Ovary (tissue), 3 donors: Measurements from ENCODE around the gene XAGE2.

ENCODE experiments used
- POLR2A ChIP-seq: fragments of 450-650 bp; IDR thresholded peaks from one replicate; pipeline ENCODE4 v1.6.1; 2017; ENCODE audit warnings: antibody characterized with exemption, mild to moderate bottlenecking, moderate library complexity
- TF ChIP-seq, protein P1 (sequence below), 3 donors: fragments of 450-650 bp in 2 of 3; fragments of 200-600 bp in 1 of 3; IDR thresholded peaks; one replicate each; pipeline versions ENCODE4 v1.5.1 to v1.8.0; 2016 to 2022; ENCODE audit warnings: antibody characterized with exemption in 3 of 3, mild to moderate bottlenecking in 1 of 3
- donor health status: DM: no; HTN: no; CAD: no.

DNA sequence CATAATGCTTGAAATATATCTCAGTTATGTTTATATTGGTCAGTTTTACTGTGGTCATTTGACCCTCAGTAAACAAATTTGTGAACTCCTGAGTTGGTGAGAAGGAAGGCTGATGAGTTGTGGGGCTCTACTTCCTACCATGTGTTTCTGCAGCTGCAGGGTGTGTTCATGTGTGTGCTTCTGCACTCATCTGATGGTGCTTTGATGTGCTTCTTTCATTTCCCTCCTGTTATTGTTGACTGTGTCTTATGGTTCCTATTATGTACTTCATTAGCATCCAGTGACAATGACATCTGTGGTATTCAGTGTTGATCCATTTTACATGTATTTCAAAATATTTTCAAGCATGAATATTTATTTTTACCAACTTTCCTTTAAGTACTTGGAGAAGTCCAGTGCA lies 46.5 kb downstream of the XAGE2 start:
- TF ChIP-seq, protein P1, sequence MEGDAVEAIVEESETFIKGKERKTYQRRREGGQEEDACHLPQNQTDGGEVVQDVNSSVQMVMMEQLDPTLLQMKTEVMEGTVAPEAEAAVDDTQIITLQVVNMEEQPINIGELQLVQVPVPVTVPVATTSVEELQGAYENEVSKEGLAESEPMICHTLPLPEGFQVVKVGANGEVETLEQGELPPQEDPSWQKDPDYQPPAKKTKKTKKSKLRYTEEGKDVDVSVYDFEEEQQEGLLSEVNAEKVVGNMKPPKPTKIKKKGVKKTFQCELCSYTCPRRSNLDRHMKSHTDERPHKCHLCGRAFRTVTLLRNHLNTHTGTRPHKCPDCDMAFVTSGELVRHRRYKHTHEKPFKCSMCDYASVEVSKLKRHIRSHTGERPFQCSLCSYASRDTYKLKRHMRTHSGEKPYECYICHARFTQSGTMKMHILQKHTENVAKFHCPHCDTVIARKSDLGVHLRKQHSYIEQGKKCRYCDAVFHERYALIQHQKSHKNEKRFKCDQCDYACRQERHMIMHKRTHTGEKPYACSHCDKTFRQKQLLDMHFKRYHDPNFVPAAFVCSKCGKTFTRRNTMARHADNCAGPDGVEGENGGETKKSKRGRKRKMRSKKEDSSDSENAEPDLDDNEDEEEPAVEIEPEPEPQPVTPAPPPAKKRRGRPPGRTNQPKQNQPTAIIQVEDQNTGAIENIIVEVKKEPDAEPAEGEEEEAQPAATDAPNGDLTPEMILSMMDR (IDR thresholded peaks at IDR 0.05), result no peak
- no peak for TF ChIP-seq POLR2A
